ENCODE results near the gene ID2.
A peak's percentile ranks its signal among the peaks of the same experiment; 100 is the strongest.
"Not testable (repeated sequence)": the region's sequence is repeated elsewhere in the genome, so short reads cannot be mapped to it uniquely, and the experiment has no call there.

The ID2 gene

GRCh38 chr2:8685697-8686358 lies 4.0 kb downstream of the ID2 start:
- no peak for DNase-seq (ENCODE audit: low read depth)

- DNase-seq (ENCODE audit: low read depth): no peak
Observed at GRCh38 chr2:8691859-8692437, 10.1 kb downstream of the ID2 start.

- DNase-seq (ENCODE audit: low read depth): no peak
Observed at GRCh38 chr2:8692783-8693156, 10.9 kb downstream of the ID2 start.

- no peak for DNase-seq (ENCODE audit: low read depth)
Observed at GRCh38 chr2:8693157-8693821, 11.4 kb downstream of the ID2 start.

GRCh38 chr2:8694737-8695136 lies 12.9 kb downstream of the ID2 start:
- DNase-seq (ENCODE audit: low read depth): no peak

GRCh38 chr2:8697190-8697589 lies 15.3 kb downstream of the ID2 start:
- no peak for DNase-seq (ENCODE audit: low read depth)

- no peak for DNase-seq (ENCODE audit: low read depth)
Observed at GRCh38 chr2:8699839-8700238, 18.0 kb downstream of the ID2 start.

GRCh38 chr2:8701681-8702379 lies 20.0 kb downstream of the ID2 start:
- no peak for DNase-seq (ENCODE audit: low read depth)

GRCh38 chr2:8704906-8705305 lies 23.1 kb downstream of the ID2 start:
- DNase-seq (ENCODE audit: low read depth): no peak

GRCh38 chr2:8709611-8710010 lies 27.8 kb downstream of the ID2 start:
- no peak for DNase-seq (ENCODE audit: low read depth)

GRCh38 chr2:8710951-8711350 lies 29.1 kb downstream of the ID2 start:
- DNase-seq (ENCODE audit: low read depth): no peak

- no peak for DNase-seq (ENCODE audit: low read depth)
Observed at GRCh38 chr2:8714283-8714682, 32.4 kb downstream of the ID2 start.

GRCh38 chr2:8714971-8715370 lies 33.1 kb downstream of the ID2 start:
- DNase-seq (ENCODE audit: low read depth): no peak

GRCh38 chr2:8719528-8719927 lies 37.7 kb downstream of the ID2 start:
- DNase-seq (ENCODE audit: low read depth): peak; percentile 17

- DNase-seq (ENCODE audit: low read depth): no peak
Observed at GRCh38 chr2:8720741-8721140, 38.9 kb downstream of the ID2 start.

GRCh38 chr2:8721410-8721809 lies 39.6 kb downstream of the ID2 start:
- DNase-seq (ENCODE audit: low read depth): no peak

GRCh38 chr2:8722986-8723385 lies 41.1 kb downstream of the ID2 start:
- DNase-seq (ENCODE audit: low read depth): no peak

- DNase-seq (ENCODE audit: low read depth): no peak
Observed at GRCh38 chr2:8725838-8726237, 44.0 kb downstream of the ID2 start.

GRCh38 chr2:8728305-8729015 lies 46.6 kb downstream of the ID2 start:
- no peak for DNase-seq (ENCODE audit: low read depth)

GRCh38 chr2:8729101-8729500 lies 47.2 kb downstream of the ID2 start:
- DNase-seq (ENCODE audit: low read depth): not testable (repeated sequence)

GRCh38 chr2:8729939-8730338 lies 48.1 kb downstream of the ID2 start:
- no peak for DNase-seq (ENCODE audit: low read depth)

GRCh38 chr2:8732601-8733000 lies 50.7 kb downstream of the ID2 start:
- DNase-seq (ENCODE audit: low read depth): no peak
